ENCODE data around the gene B4GALT5.

The B4GALT5 gene

GRCh38 chr20:49610691-49611538 lies 102.8 kb downstream of the B4GALT5 start:
- no peak overlapping the region for H3K27ac ChIP-seq (ENCODE audit: low read depth, low read length)
- H3K36me3 ChIP-seq (ENCODE audit: control insufficient read depth in 1 of 2, insufficient read depth in 2 of 2, low read length in 2 of 2) = no peaks in the 10 kb centered on the region
- H3K27me3 ChIP-seq (ENCODE audit: control insufficient read depth in 1 of 2, insufficient read depth in 2 of 2, low read length in 2 of 2) = no peaks in the 10 kb centered on the region
- H3K9me3 ChIP-seq (ENCODE audit: control insufficient read depth in 1 of 2, low read length in 2 of 2) = no peaks in the 10 kb centered on the region
- H3K4me1 ChIP-seq (ENCODE audit: control insufficient read depth in 1 of 2, insufficient read depth in 2 of 2, low read length in 2 of 2) = peaks cover 18 to 24% of the 10 kb centered on the region in 2 donors
- peak overlapping the region; percentile 48 to 58 for H3K4me3 ChIP-seq (ENCODE audit: low read depth in 1 of 2, low read length in 2 of 2)
- H3K9ac ChIP-seq (ENCODE audit: low read depth in 1 of 2, low read length in 2 of 2) = peak overlapping the region in 1 of 2 donors; percentile 12

DNA sequence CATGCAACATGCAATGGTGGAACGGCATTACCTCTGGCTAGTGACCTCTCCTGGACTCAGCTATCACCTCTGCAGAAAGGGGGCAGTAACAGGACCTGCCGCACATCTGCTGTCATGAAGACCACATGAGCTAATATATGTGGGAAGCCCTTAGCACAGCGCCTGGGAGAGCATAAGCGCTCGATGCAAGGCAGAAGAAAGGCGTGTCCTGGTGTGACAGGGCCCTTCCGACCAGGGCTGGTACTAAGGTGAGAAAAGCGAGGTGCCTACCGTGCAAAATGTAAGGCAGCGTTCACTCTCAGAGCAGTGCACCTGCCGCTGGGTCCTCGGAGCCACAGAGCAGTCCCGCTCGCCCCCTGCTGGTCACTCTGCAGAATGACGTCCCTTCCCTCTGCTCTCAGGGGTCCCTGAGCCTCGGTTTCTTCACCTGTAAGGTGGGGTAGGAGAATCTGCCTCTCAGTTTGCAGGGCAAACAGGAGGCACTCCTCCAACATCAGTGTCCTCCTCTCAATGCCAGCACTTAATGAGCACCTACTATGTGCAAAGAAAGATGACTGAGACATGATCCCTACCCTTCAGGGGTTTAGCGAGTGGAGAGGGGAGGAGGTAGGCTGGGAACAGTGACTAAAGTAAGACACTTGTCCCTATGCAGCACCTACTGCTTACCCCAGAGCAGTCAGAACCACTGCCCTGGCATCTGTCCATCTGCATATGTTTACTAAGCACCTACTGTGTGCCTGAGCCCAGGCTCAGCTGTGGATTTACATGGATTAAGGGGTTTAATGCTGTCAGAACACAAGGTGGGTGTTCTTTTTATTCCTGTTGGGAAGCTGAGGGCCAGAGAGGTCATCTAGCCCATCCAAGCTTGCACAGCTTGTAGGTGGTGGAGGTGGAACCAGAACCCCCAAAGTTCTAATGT lies 104.7 kb downstream of the B4GALT5 start:
- H3K4me3 ChIP-seq (ENCODE audit: low read depth in 1 of 2, low read length in 2 of 2) = peak overlapping the region in 1 of 2 donors; percentile 57
- H3K9me3 ChIP-seq (ENCODE audit: control insufficient read depth in 1 of 2, low read length in 2 of 2) = no peaks in the 10 kb centered on the region
- no peak overlapping the region for H3K9ac ChIP-seq (ENCODE audit: low read depth in 1 of 2, low read length in 2 of 2)
- no peaks in the 10 kb centered on the region for H3K27me3 ChIP-seq (ENCODE audit: control insufficient read depth in 1 of 2, insufficient read depth in 2 of 2, low read length in 2 of 2)
- H3K27ac ChIP-seq (ENCODE audit: low read depth, low read length) = no peak overlapping the region
- H3K36me3 ChIP-seq (ENCODE audit: control insufficient read depth in 1 of 2, insufficient read depth in 2 of 2, low read length in 2 of 2) = no peaks in the 10 kb centered on the region
- H3K4me1 ChIP-seq (ENCODE audit: control insufficient read depth in 1 of 2, insufficient read depth in 2 of 2, low read length in 2 of 2) = peaks cover 15 to 18% of the 10 kb centered on the region in 2 donors

GRCh38 chr20:49607568-49607967 lies 106.1 kb downstream of the B4GALT5 start:
- Histone ChIP-seq H3K36me3 (ENCODE audit: control insufficient read depth in 1 of 2, insufficient read depth in 2 of 2, low read length in 2 of 2) (no peaks in the 10 kb centered on the region), H3K9ac (ENCODE audit: low read depth in 1 of 2, low read length in 2 of 2) (no peak overlapping the region), H3K27ac (ENCODE audit: low read depth, low read length) (no peak overlapping the region), H3K4me3 (ENCODE audit: low read depth in 1 of 2, low read length in 2 of 2) (no peak overlapping the region), H3K27me3 (ENCODE audit: control insufficient read depth in 1 of 2, insufficient read depth in 2 of 2, low read length in 2 of 2) (no peaks in the 10 kb centered on the region), H3K4me1 (ENCODE audit: control insufficient read depth in 1 of 2, insufficient read depth in 2 of 2, low read length in 2 of 2) (peaks cover 15 to 18% of the 10 kb centered on the region in 2 donors), H3K9me3 (ENCODE audit: control insufficient read depth in 1 of 2, low read length in 2 of 2) (no peaks in the 10 kb centered on the region)

DNA sequence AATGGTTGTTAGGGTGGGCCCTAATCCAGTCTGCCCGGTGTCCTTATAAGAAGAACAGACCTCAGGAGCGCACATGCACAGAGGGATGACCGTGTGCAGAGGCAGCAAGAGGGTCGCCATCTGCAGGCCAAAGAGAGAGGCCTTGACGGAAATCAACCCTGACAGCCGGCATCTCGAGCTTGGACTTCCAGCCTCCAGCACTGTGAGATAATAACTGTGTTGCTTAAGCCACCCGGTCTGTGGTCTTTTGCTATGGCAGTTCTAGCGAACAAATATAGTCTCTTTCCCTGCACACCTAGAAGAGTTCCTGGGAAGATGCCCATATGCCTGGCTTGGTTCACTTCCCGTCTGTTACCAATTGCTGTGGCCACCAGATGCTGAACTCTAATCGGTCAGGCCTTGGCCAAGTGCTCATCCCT lies 110.5 kb downstream of the B4GALT5 start:
- Histone ChIP-seq H3K4me1 (ENCODE audit: control insufficient read depth in 1 of 2, insufficient read depth in 2 of 2, low read length in 2 of 2) (no peaks in the 10 kb centered on the region), H3K27me3 (ENCODE audit: control insufficient read depth in 1 of 2, insufficient read depth in 2 of 2, low read length in 2 of 2) (no peaks in the 10 kb centered on the region), H3K9ac (ENCODE audit: low read depth in 1 of 2, low read length in 2 of 2) (no peak overlapping the region), H3K27ac (ENCODE audit: low read depth, low read length) (no peak overlapping the region), H3K9me3 (ENCODE audit: control insufficient read depth in 1 of 2, low read length in 2 of 2) (peaks cover 0 to under 1% of the 10 kb centered on the region in 2 donors), H3K4me3 (ENCODE audit: low read depth in 1 of 2, low read length in 2 of 2) (no peak overlapping the region), H3K36me3 (ENCODE audit: control insufficient read depth in 1 of 2, insufficient read depth in 2 of 2, low read length in 2 of 2) (no peaks in the 10 kb centered on the region)

DNA sequence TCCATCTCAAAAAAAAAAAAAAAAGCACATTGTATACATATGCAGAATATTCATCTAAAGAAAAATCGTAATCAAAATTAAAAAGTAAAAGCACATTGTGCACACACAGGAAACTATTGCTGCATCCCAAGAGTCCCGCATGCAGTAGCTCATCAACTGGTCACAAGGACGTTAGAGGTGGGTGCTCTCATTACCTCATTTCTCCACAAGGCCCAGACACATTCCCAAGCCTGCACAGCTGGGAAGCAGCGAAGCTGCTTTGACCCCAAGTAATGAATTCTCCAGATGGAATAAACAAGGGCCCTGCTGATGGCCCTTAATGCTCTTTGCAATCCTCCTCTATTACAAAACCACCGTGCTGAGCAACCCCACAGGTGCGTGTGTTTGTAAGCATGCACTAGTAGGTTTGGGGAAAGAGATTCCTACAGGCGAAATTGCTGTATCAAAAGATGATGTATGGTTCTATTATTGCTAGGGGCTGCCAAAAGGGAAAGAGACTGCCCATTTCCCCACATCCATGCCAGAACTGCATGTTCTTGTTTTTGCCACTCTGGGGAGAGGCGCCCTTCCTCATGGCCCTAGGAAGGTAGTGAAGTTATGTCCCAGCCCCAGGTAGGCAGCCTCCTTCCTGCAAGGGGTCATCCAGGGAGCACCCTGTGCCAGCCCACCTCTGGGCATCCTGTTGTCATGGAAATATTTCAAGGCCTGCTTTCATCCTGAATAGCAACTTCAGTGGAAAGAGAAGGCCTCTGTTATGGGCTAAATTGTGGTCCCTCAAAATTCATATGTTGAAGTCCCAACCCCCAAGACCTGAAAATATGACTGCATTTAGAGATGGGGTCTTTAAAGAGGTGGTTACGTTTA lies 111.1 kb downstream of the B4GALT5 start:
- Histone ChIP-seq H3K9me3 (ENCODE audit: control insufficient read depth in 1 of 2, low read length in 2 of 2) (peaks cover 0 to 3% of the 10 kb centered on the region in 2 donors), H3K9ac (ENCODE audit: low read depth in 1 of 2, low read length in 2 of 2) (no peak overlapping the region), H3K4me3 (ENCODE audit: low read depth in 1 of 2, low read length in 2 of 2) (no peak overlapping the region), H3K27ac (ENCODE audit: low read depth, low read length) (no peak overlapping the region), H3K27me3 (ENCODE audit: control insufficient read depth in 1 of 2, insufficient read depth in 2 of 2, low read length in 2 of 2) (no peaks in the 10 kb centered on the region), H3K4me1 (ENCODE audit: control insufficient read depth in 1 of 2, insufficient read depth in 2 of 2, low read length in 2 of 2) (no peaks in the 10 kb centered on the region), H3K36me3 (ENCODE audit: control insufficient read depth in 1 of 2, insufficient read depth in 2 of 2, low read length in 2 of 2) (no peaks in the 10 kb centered on the region)

GRCh38 chr20:49601153-49601924 lies 112.3 kb downstream of the B4GALT5 start:
- H3K4me1 ChIP-seq (ENCODE audit: control insufficient read depth in 1 of 2, insufficient read depth in 2 of 2, low read length in 2 of 2) = no peaks in the 10 kb centered on the region
- no peak overlapping the region for H3K9ac ChIP-seq (ENCODE audit: low read depth in 1 of 2, low read length in 2 of 2)
- peaks cover 0 to 3% of the 10 kb centered on the region in 2 donors for H3K9me3 ChIP-seq (ENCODE audit: control insufficient read depth in 1 of 2, low read length in 2 of 2)
- no peak overlapping the region for H3K4me3 ChIP-seq (ENCODE audit: low read depth in 1 of 2, low read length in 2 of 2)
- no peak overlapping the region for H3K27ac ChIP-seq (ENCODE audit: low read depth, low read length)
- H3K27me3 ChIP-seq (ENCODE audit: control insufficient read depth in 1 of 2, insufficient read depth in 2 of 2, low read length in 2 of 2) = no peaks in the 10 kb centered on the region
- no peaks in the 10 kb centered on the region for H3K36me3 ChIP-seq (ENCODE audit: control insufficient read depth in 1 of 2, insufficient read depth in 2 of 2, low read length in 2 of 2)

GRCh38 chr20:49599746-49600113 lies 113.9 kb downstream of the B4GALT5 start:
- Histone ChIP-seq H3K9ac (ENCODE audit: low read depth in 1 of 2, low read length in 2 of 2) (no peak overlapping the region), H3K9me3 (ENCODE audit: control insufficient read depth in 1 of 2, low read length in 2 of 2) (peaks cover 0 to 3% of the 10 kb centered on the region in 2 donors), H3K27ac (ENCODE audit: low read depth, low read length) (no peak overlapping the region)

DNA sequence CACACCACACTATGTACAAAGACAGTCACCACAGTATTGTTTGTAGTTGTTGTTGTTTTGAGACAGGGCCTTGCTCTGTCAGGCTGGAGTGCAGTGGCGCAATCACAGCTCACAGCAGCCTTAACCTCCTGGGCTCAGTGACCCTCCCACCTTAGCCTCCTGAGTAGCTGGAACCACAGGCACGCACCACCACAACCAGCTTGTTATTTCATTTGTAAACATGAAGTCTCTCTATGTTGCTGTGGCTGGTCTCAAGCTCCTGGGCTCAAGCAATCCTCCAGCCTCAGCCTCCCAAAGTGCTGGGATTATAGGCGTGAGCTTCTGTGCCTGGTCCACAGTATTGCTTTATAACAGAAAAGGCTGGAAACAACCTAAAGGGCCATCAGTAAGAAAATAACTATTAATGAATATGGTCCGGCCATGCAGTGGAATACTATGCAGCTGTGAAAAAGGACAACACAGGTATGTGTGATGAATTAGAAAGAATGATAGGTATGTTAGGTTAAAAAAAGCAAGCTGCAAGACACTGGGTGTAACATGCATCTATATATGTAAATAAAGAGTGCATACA lies 115.8 kb downstream of the B4GALT5 start:
- no peak overlapping the region for H3K4me3 ChIP-seq (ENCODE audit: low read depth in 1 of 2, low read length in 2 of 2)

More at GRCh38 chr20:49599746-49600113, 113.9 kb downstream of the B4GALT5 start:
- H3K27me3 ChIP-seq (ENCODE audit: control insufficient read depth in 1 of 2, insufficient read depth in 2 of 2, low read length in 2 of 2) = peaks cover 0 to under 1% of the 10 kb centered on the region in 2 donors
- H3K36me3 ChIP-seq (ENCODE audit: control insufficient read depth in 1 of 2, insufficient read depth in 2 of 2, low read length in 2 of 2) = no peaks in the 10 kb centered on the region
- H3K4me3 ChIP-seq (ENCODE audit: low read depth in 1 of 2, low read length in 2 of 2) = no peak overlapping the region
- peaks cover 0 to 2% of the 10 kb centered on the region in 2 donors for H3K4me1 ChIP-seq (ENCODE audit: control insufficient read depth in 1 of 2, insufficient read depth in 2 of 2, low read length in 2 of 2)

More for the DNA sequence above, 115.8 kb downstream of the B4GALT5 start:
- peaks cover 6 to 12% of the 10 kb centered on the region in 2 donors for H3K4me1 ChIP-seq (ENCODE audit: control insufficient read depth in 1 of 2, insufficient read depth in 2 of 2, low read length in 2 of 2)
- no peak overlapping the region for H3K27ac ChIP-seq (ENCODE audit: low read depth, low read length)
- H3K9me3 ChIP-seq (ENCODE audit: control insufficient read depth in 1 of 2, low read length in 2 of 2) = peaks cover 0 to 3% of the 10 kb centered on the region in 2 donors
- peaks cover 0 to 2% of the 10 kb centered on the region in 2 donors for H3K27me3 ChIP-seq (ENCODE audit: control insufficient read depth in 1 of 2, insufficient read depth in 2 of 2, low read length in 2 of 2)
- H3K9ac ChIP-seq (ENCODE audit: low read depth in 1 of 2, low read length in 2 of 2) = no peak overlapping the region
- H3K36me3 ChIP-seq (ENCODE audit: control insufficient read depth in 1 of 2, insufficient read depth in 2 of 2, low read length in 2 of 2) = no peaks in the 10 kb centered on the region
